ENCODE data around the gene SORL1.
"Not testable (repeated sequence)": the region's sequence is repeated elsewhere in the genome, so short reads cannot be mapped to it uniquely, and the experiment has no call there.

SORL1 gene

GRCh38 chr11:121451986-121452608 lies at the start of gene SORL1:
Gene SORL1 (plus strand): TSS chr11:121452314. CDS start chr11:121452332, 18 bp downstream.
- peak; percentile 92 for DNase-seq (ENCODE audit: low spot score)

- no peak for DNase-seq (ENCODE audit: low spot score)
Observed at GRCh38 chr11:121405646-121406045, 46.5 kb upstream of the SORL1 start.

GRCh38 chr11:121406291-121406690 lies 45.8 kb upstream of the SORL1 start:
- DNase-seq (ENCODE audit: low spot score): no peak

- DNase-seq (ENCODE audit: low spot score): no peak
Observed at GRCh38 chr11:121408830-121409229, 43.3 kb upstream of the SORL1 start.

- not testable (repeated sequence) for DNase-seq (ENCODE audit: low spot score)
Observed at GRCh38 chr11:121410041-121410440, 42.1 kb upstream of the SORL1 start.

GRCh38 chr11:121411330-121411729 lies 40.8 kb upstream of the SORL1 start:
- DNase-seq (ENCODE audit: low spot score): not testable (repeated sequence)

GRCh38 chr11:121412000-121412587 lies 40.0 kb upstream of the SORL1 start:
- no peak for DNase-seq (ENCODE audit: low spot score)

- no peak for DNase-seq (ENCODE audit: low spot score)
Observed at GRCh38 chr11:121412711-121413415, 39.3 kb upstream of the SORL1 start.

- DNase-seq (ENCODE audit: low spot score): no peak
Observed at GRCh38 chr11:121414141-121414913, 37.8 kb upstream of the SORL1 start.

- no peak for DNase-seq (ENCODE audit: low spot score)
Observed at GRCh38 chr11:121415856-121416255, 36.3 kb upstream of the SORL1 start.

- DNase-seq (ENCODE audit: low spot score): no peak
Observed at GRCh38 chr11:121417055-121417551, 35.0 kb upstream of the SORL1 start.

GRCh38 chr11:121417607-121418006 lies 34.5 kb upstream of the SORL1 start:
- no peak for DNase-seq (ENCODE audit: low spot score)

GRCh38 chr11:121418625-121419114 lies 33.4 kb upstream of the SORL1 start:
- peak; percentile 26 for DNase-seq (ENCODE audit: low spot score)

- DNase-seq (ENCODE audit: low spot score): no peak
Observed at GRCh38 chr11:121419836-121420235, 32.3 kb upstream of the SORL1 start.

GRCh38 chr11:121420398-121420797 lies 31.7 kb upstream of the SORL1 start:
- DNase-seq (ENCODE audit: low spot score): no peak

- DNase-seq (ENCODE audit: low spot score): no peak
Observed at GRCh38 chr11:121421149-121421901, 30.8 kb upstream of the SORL1 start.

GRCh38 chr11:121422675-121423074 lies 29.4 kb upstream of the SORL1 start:
- no peak for DNase-seq (ENCODE audit: low spot score)

GRCh38 chr11:121425828-121426227 lies 26.3 kb upstream of the SORL1 start:
- no peak for DNase-seq (ENCODE audit: low spot score)

GRCh38 chr11:121426476-121427399 lies 25.4 kb upstream of the SORL1 start:
- DNase-seq (ENCODE audit: low spot score): no peak

- DNase-seq (ENCODE audit: low spot score): no peak
Observed at GRCh38 chr11:121427400-121427744, 24.7 kb upstream of the SORL1 start.

Data from D341Med (cell line).